GM19372 (cell line): Measurements from ENCODE around the gene FBXL12.
"Not testable (repeated sequence)": the region's sequence is repeated elsewhere in the genome, so short reads cannot be mapped to it uniquely, and the experiment has no call there.

Experiments
- ATAC-seq: cut with Tn5 transposase; IDR thresholded peaks from one replicate; pipeline ENCODE4 v1.9.1; 2021; ENCODE audit warnings: mild to moderate bottlenecking, low read depth, moderate library complexity; ENCODE audit not compliant: unreplicated experiment

The FBXL12 gene

GRCh38 chr19:9818734-9819595, at the start of gene FBXL12:
FBXL12 (minus strand) TSS chr19:9819079; CDS start chr19:9818813, 266 bp downstream.
- ATAC-seq, result peak; percentile 77

- ATAC-seq, result no peak
Observed at GRCh38 chr19:9865732-9866501, 47.0 kb upstream of the FBXL12 start.

- no peak for ATAC-seq
Observed at GRCh38 chr19:9863759-9864158, 44.9 kb upstream of the FBXL12 start.

- ATAC-seq, result no peak
Observed at GRCh38 chr19:9862938-9863337, 44.1 kb upstream of the FBXL12 start.

GRCh38 chr19:9861503-9861902, 42.6 kb upstream of the FBXL12 start:
- no peak for ATAC-seq

GRCh38 chr19:9860407-9860806, 41.5 kb upstream of the FBXL12 start:
- ATAC-seq, result no peak

- no peak for ATAC-seq
Observed at GRCh38 chr19:9858766-9859165, 39.9 kb upstream of the FBXL12 start.

- ATAC-seq, result no peak
Observed at GRCh38 chr19:9857920-9858746, 39.3 kb upstream of the FBXL12 start.

- ATAC-seq, result no peak
Observed at GRCh38 chr19:9857076-9857721, 38.3 kb upstream of the FBXL12 start.

GRCh38 chr19:9856609-9857008, 37.7 kb upstream of the FBXL12 start:
- ATAC-seq, result no peak

GRCh38 chr19:9854282-9854846, 35.5 kb upstream of the FBXL12 start:
- ATAC-seq, result no peak

GRCh38 chr19:9850235-9850959, 31.5 kb upstream of the FBXL12 start:
- ATAC-seq, result no peak

- no peak for ATAC-seq
Observed at GRCh38 chr19:9849791-9850190, 30.9 kb upstream of the FBXL12 start.

- ATAC-seq, result no peak
Observed at GRCh38 chr19:9848762-9849161, 29.9 kb upstream of the FBXL12 start.

GRCh38 chr19:9848060-9848459, 29.2 kb upstream of the FBXL12 start:
- ATAC-seq, result no peak

- no peak for ATAC-seq
Observed at GRCh38 chr19:9847087-9847671, 28.3 kb upstream of the FBXL12 start.

GRCh38 chr19:9843626-9844273, 24.9 kb upstream of the FBXL12 start:
- ATAC-seq, result not testable (repeated sequence)

GRCh38 chr19:9842834-9843625, 24.2 kb upstream of the FBXL12 start:
- no peak for ATAC-seq
